Measurements from ENCODE around the gene ARFGEF2. TPM values are rescaled to one million over a fixed set of nuclear protein-coding genes. Genes with fewer than 3 reads are reported as not detected.

Gene ARFGEF2
- total RNA-seq, 1 experiment from 2014 or later, result 22.2 TPM

DNA sequence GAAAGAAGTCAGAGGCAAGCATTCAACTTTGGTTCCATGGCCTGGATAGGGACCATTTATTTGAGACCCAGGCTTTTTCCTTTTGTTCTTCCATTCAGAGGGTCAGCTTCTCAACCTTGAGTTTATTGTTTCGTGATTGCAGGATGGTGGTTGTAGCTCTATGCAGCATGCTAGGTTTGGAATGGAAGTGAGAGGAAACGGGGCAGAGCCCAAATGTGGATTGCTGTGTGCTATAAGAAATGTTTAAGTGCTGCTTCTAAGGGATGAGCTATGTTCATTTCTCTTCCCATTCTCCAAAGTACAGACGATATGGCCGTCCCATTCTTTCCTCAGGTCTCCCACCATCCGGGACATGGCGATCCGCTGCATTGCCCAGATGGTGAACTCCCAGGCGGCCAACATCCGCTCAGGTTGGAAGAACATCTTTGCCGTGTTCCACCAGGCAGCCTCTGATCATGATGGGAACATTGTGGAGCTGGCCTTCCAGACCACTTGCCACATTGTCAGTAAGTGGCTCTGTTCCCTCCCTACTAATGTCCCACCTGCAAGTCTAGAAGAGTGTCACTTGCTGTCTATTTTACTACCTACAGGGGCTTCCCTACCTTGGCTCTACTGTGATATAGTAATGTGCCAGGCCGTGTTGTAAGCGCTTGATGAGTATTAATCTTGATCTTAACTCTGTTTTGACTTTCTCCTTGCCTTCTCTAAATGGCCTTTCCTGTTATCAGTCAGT, 88.6 kb downstream of the ARFGEF2 start:
- ATAC-seq, result no peak
- no TSS peak for BruUV-seq (replicated peaks)
- no peaks in the 10 kb centered on the region for H3K9me3 ChIP-seq (ENCODE audit: control insufficient read depth in 1 of 2, insufficient read depth in 1 of 2, low read depth in 1 of 2, low read length in 2 of 2)
- peaks cover 14 to 22% of the 10 kb centered on the region in 2 experiments for H3K36me3 ChIP-seq (ENCODE audit: control insufficient read depth in 1 of 2, insufficient read depth in 2 of 2, low read length in 2 of 2)
- H3K4me2 ChIP-seq (ENCODE audit: low read length), result no peak overlapping the region
- DNase-seq (ENCODE audit: low read depth, low spot score), result no peak
- H4K20me1 ChIP-seq (ENCODE audit: insufficient read depth), result no peaks in the 10 kb centered on the region
- H3K79me2 ChIP-seq (ENCODE audit: insufficient read depth, low read length), result no peaks in the 10 kb centered on the region
- H3K4me1 ChIP-seq (ENCODE audit: control insufficient read depth in 1 of 2, insufficient read depth in 2 of 2, low read length in 2 of 2), result no peaks in the 10 kb centered on the region
- CTCF ChIA-PET, result interaction anchor here (1.0 kb wide), 1 partner anchor 352 kb away, joined by 4 read pairs; no protein-coding TSS in a partner anchor
- RAD21 ChIA-PET (ENCODE audit: low non-redundant PET in 1 of 2, low total read pairs in 2 of 2, uncharacterized antibody in 2 of 2, unreplicated experiment in 2 of 2), result no interaction called here
- H3K4me3 ChIP-seq (replicated peaks in 1 of 2; ENCODE audit: low read depth in 1 of 2, low read length in 2 of 2), result no peak overlapping the region
- TF ChIP-seq, protein P1, sequence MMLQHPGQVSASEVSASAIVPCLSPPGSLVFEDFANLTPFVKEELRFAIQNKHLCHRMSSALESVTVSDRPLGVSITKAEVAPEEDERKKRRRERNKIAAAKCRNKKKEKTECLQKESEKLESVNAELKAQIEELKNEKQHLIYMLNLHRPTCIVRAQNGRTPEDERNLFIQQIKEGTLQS (IDR thresholded peaks at IDR 0.05), result no peak
- TF ChIP-seq EZH2phosphoT487 (IDR thresholded peaks at IDR 0.05; ENCODE audit: borderline replicate concordance) (no peak), JUND (IDR thresholded peaks at IDR 0.05) (no peak), ELF1 (IDR thresholded peaks at IDR 0.05; ENCODE audit: borderline replicate concordance, low read depth) (no peak), TCF7L2 (IDR thresholded peaks at IDR 0.05; ENCODE audit: borderline replicate concordance, extremely low read depth, insufficient read depth, insufficient read length) (no peak), YY1 (IDR thresholded peaks at IDR 0.05; ENCODE audit: extremely low read depth, insufficient replicate concordance, low read depth, low read length) (no peak), EZH2 (IDR thresholded peaks at IDR 0.05) (no peak), POLR2A (IDR thresholded peaks at IDR 0.05; ENCODE audit: borderline replicate concordance, extremely low read depth, insufficient read depth, insufficient read length) (no peak), ZNF274 (IDR thresholded peaks at IDR 0.05; ENCODE audit: low read depth, low read length) (no peak), ZBTB33 (IDR thresholded peaks at IDR 0.05; ENCODE audit: extremely low read depth, insufficient replicate concordance, low read length) (no peak), FOSL1 (IDR thresholded peaks at IDR 0.05; ENCODE audit: low read depth) (no peak), RAD21 (IDR thresholded peaks at IDR 0.05; ENCODE audit: low read depth) (no peak), ZFX (IDR thresholded peaks at IDR 0.05) (no peak), CBX3 (IDR thresholded peaks at IDR 0.05; ENCODE audit: low read depth) (no peak), MAX (IDR thresholded peaks at IDR 0.05) (no peak), SP1 (IDR thresholded peaks at IDR 0.05; ENCODE audit: low read depth) (no peak), REST (IDR thresholded peaks at IDR 0.05; ENCODE audit: low read depth) (no peak), SRF (IDR thresholded peaks at IDR 0.05; ENCODE audit: low read depth) (no peak), CEBPB (IDR thresholded peaks at IDR 0.05; ENCODE audit: low read depth) (no peak)
- H3K27ac ChIP-seq (ENCODE audit: low read depth, low read length), result no peak overlapping the region
- H3K27me3 ChIP-seq (ENCODE audit: insufficient read depth, low read length), result no peaks in the 10 kb centered on the region
- POLR2A ChIA-PET, result no interaction called here
- intact Hi-C loops (cut with micrococcal nuclease), result no loop called here
- H3K9me2 ChIP-seq (ENCODE audit: insufficient read depth), result no peaks in the 10 kb centered on the region
- no peak overlapping the region for H2AFZ ChIP-seq (ENCODE audit: low read depth, low read length, poor library complexity, severe bottlenecking)
- no peak overlapping the region for H3K9ac ChIP-seq (ENCODE audit: low read length)
